ENCODE results near the gene RELN. TPM values are rescaled to one million over a fixed set of nuclear protein-coding genes. Genes with fewer than 3 reads are reported as not detected.

RELN gene
- total RNA-seq, 1 donor from 2014 or later: 7.3 TPM

- H3K36me3 Mint-ChIP-seq: no peaks in the 10 kb centered on the region
- H3K4me1 Mint-ChIP-seq: no peaks in the 10 kb centered on the region
- H3K4me3 Mint-ChIP-seq: no peak overlapping the region
- no peak for TF ChIP-seq CTCF (IDR thresholded peaks at IDR 0.05; ENCODE audit: unreplicated experiment)
- no peak overlapping the region for H3K27ac Mint-ChIP-seq
- no peaks in the 10 kb centered on the region for H3K9me3 Mint-ChIP-seq
- H3K27me3 Mint-ChIP-seq (ENCODE audit: low read depth): peaks cover 8% of the 10 kb centered on the region
- no peak for DNase-seq (ENCODE audit: low spot score in 2 of 2, unreplicated experiment in 2 of 2)
These were observed 111.9 kb downstream of the RELN start for GRCh38 chr7:103877565-103877964.

DNA sequence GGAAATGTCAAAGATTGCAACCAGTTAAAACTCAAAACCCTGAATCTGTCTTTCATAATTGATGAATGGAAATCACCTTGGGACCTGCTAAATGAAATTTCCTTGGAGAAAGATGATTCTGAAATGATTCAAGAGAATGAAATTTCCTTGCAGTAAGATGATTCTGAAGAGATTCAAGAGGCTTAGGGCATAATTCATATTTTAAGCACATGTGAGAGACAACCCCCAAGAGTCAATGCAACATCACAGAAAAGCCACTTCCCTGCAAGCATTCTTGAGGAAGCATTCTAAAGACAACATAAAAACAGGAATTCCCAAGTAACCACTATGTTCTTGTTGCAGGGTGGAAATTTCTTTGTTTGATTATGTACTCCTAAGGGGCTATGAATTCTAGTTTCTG is 113.7 kb downstream of the RELN start:
- H3K9me3 Mint-ChIP-seq: peaks cover 3% of the 10 kb centered on the region
- no peaks in the 10 kb centered on the region for H3K36me3 Mint-ChIP-seq
- no peak for DNase-seq (ENCODE audit: low spot score in 2 of 2, unreplicated experiment in 2 of 2)
- H3K27ac Mint-ChIP-seq: no peak overlapping the region
- no peak for TF ChIP-seq CTCF (IDR thresholded peaks at IDR 0.05; ENCODE audit: unreplicated experiment)
- no peak overlapping the region for H3K4me3 Mint-ChIP-seq
- peaks cover 4% of the 10 kb centered on the region for H3K27me3 Mint-ChIP-seq (ENCODE audit: low read depth)
- no peaks in the 10 kb centered on the region for H3K4me1 Mint-ChIP-seq

- DNase-seq (ENCODE audit: low spot score in 2 of 2, unreplicated experiment in 2 of 2): no peak
- no peak overlapping the region for H3K4me3 Mint-ChIP-seq
- H3K4me1 Mint-ChIP-seq: no peaks in the 10 kb centered on the region
- H3K27ac Mint-ChIP-seq: no peak overlapping the region
- no peak for TF ChIP-seq CTCF (IDR thresholded peaks at IDR 0.05; ENCODE audit: unreplicated experiment)
- H3K27me3 Mint-ChIP-seq (ENCODE audit: low read depth): peaks cover 30% of the 10 kb centered on the region
- peaks cover 3% of the 10 kb centered on the region for H3K9me3 Mint-ChIP-seq
- H3K36me3 Mint-ChIP-seq: no peaks in the 10 kb centered on the region
These were observed 118.0 kb downstream of the RELN start for GRCh38 chr7:103871473-103871872.

GRCh38 chr7:103870664-103871063 is 118.8 kb downstream of the RELN start:
- peaks cover 30% of the 10 kb centered on the region for H3K27me3 Mint-ChIP-seq (ENCODE audit: low read depth)
- H3K36me3 Mint-ChIP-seq: no peaks in the 10 kb centered on the region
- H3K27ac Mint-ChIP-seq: no peak overlapping the region
- H3K9me3 Mint-ChIP-seq: peaks cover 3% of the 10 kb centered on the region
- TF ChIP-seq CTCF (IDR thresholded peaks at IDR 0.05; ENCODE audit: unreplicated experiment): no peak
- no peak for DNase-seq (ENCODE audit: low spot score in 2 of 2, unreplicated experiment in 2 of 2)
- no peak overlapping the region for H3K4me3 Mint-ChIP-seq
- no peaks in the 10 kb centered on the region for H3K4me1 Mint-ChIP-seq

- H3K36me3 Mint-ChIP-seq: no peaks in the 10 kb centered on the region
- H3K4me1 Mint-ChIP-seq: no peaks in the 10 kb centered on the region
- H3K9me3 Mint-ChIP-seq: peaks cover 3% of the 10 kb centered on the region
- H3K27me3 Mint-ChIP-seq (ENCODE audit: low read depth): peaks cover 44% of the 10 kb centered on the region
- H3K4me3 Mint-ChIP-seq: no peak overlapping the region
- TF ChIP-seq CTCF (IDR thresholded peaks at IDR 0.05; ENCODE audit: unreplicated experiment): no peak
- DNase-seq (ENCODE audit: low spot score in 2 of 2, unreplicated experiment in 2 of 2): no peak
- no peak overlapping the region for H3K27ac Mint-ChIP-seq
These were observed 121.6 kb downstream of the RELN start for GRCh38 chr7:103867874-103868273.

GRCh38 chr7:103866919-103867318 is 122.5 kb downstream of the RELN start:
- no peak overlapping the region for H3K4me3 Mint-ChIP-seq
- H3K27ac Mint-ChIP-seq: no peak overlapping the region

More at GRCh38 chr7:103866919-103867318, 122.5 kb downstream of the RELN start:
- H3K9me3 Mint-ChIP-seq: peaks cover 3% of the 10 kb centered on the region
- no peaks in the 10 kb centered on the region for H3K4me1 Mint-ChIP-seq
- peaks cover 44% of the 10 kb centered on the region for H3K27me3 Mint-ChIP-seq (ENCODE audit: low read depth)
- no peak for DNase-seq (ENCODE audit: low spot score in 2 of 2, unreplicated experiment in 2 of 2)
- no peaks in the 10 kb centered on the region for H3K36me3 Mint-ChIP-seq
- no peak for TF ChIP-seq CTCF (IDR thresholded peaks at IDR 0.05; ENCODE audit: unreplicated experiment)

All from mesothelial cell of epicardium (in vitro differentiated cells).